ENCODE results near the gene MEGF11.

MEGF11 gene

DNA sequence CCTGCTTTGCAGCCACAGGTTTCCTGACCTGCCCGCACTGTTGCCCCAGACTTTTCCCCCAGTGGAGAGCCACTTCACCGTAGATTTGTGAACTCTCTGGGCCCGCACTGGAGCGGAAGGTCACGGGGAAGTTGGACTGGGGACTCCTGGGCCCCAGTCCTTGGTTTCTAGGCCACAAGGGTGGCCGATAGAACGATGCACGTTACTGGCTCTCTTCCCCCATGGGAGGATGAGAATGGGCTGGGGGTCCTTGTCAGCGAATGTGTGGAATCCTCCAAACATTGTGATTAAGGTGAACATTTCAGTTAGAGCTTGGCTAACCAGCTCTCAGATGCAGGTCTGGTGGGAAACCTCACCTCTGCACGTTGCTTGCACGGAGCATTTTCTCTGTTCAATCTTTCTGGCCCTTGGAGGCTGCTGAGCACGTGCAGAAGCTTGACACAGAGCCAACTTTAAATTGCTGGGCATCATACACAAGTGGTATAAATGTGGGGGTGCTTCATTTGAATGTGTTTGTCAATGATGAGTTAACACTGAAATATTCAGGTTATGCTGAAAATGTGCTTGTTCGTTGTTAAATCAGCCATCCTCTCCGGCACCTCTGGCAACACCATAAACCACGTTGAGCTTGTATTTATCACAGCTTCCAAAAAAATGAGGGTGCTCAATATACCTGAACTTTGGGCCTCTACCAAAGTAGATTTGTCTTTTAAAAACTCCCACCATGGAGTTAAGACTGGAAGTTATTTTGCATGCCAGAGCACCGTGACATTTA, 40.8 kb upstream of the MEGF11 start:
- no peaks in the 10 kb centered on the region for H3K9me3 Mint-ChIP-seq
- H3K4me3 Mint-ChIP-seq: peak overlapping the region; percentile 84 to 94 (median 93)
- H3K27ac Mint-ChIP-seq: peak overlapping the region; percentile 98
- H3K27me3 Mint-ChIP-seq (ENCODE audit: low read depth): peaks cover 4% of the 10 kb centered on the region
- H3K36me3 Mint-ChIP-seq (ENCODE audit: low read depth): peaks cover 17% of the 10 kb centered on the region
- peaks cover 37% of the 10 kb centered on the region for H3K4me1 Mint-ChIP-seq
- TF ChIP-seq, protein P1, sequence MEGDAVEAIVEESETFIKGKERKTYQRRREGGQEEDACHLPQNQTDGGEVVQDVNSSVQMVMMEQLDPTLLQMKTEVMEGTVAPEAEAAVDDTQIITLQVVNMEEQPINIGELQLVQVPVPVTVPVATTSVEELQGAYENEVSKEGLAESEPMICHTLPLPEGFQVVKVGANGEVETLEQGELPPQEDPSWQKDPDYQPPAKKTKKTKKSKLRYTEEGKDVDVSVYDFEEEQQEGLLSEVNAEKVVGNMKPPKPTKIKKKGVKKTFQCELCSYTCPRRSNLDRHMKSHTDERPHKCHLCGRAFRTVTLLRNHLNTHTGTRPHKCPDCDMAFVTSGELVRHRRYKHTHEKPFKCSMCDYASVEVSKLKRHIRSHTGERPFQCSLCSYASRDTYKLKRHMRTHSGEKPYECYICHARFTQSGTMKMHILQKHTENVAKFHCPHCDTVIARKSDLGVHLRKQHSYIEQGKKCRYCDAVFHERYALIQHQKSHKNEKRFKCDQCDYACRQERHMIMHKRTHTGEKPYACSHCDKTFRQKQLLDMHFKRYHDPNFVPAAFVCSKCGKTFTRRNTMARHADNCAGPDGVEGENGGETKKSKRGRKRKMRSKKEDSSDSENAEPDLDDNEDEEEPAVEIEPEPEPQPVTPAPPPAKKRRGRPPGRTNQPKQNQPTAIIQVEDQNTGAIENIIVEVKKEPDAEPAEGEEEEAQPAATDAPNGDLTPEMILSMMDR (IDR thresholded peaks at IDR 0.05; ENCODE audit: unreplicated experiment in 3 of 3): no peak

DNA sequence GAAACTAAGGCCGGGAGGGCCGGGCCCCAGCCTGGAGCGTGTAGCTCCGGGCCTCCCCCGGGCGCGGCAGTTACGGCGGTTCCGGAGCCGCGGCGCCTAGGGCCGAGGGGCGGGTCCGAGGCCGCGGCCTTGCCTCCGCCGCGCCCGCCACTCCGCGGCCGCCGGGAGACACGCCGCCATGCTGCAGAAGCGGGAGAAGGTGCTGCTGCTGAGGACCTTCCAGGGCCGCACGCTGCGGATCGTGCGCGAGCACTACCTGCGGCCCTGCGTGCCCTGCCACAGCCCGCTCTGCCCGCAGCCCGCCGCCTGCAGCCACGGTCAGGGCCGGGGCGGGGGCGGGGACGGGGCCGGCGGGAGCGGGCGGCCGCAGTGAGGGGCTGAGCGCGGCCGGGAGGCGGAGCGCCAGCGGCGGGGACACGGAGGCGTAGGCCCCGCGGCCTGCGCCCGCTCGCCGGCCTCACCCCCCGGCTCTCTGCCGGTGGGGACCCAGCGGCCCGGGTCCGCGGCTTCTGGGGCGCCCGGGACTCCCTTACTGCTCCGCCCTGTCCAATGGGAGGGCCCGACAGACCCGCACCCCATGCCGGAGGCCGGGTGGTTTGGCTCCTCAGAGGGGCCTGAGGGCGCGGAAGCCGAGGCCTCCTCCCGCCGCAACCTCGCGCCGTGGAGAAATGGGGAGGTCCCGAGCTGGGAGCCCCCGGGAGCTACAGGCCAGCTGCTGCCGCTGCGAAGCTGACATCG, 40.0 kb upstream of the MEGF11 start, which contains the start of gene DIS3L:
Gene DIS3L (plus strand): TSS at position 150 of the 738 bp plus-strand sequence. CDS start 29 bp downstream, at position 179.
- peak within 1 kb of the TSS; percentile 84 to 94 (median 93) for H3K4me3 Mint-ChIP-seq
- TF ChIP-seq, protein P1 (IDR thresholded peaks at IDR 0.05; ENCODE audit: unreplicated experiment in 3 of 3): no peak
- H3K4me1 Mint-ChIP-seq: peaks cover 38% of the 10 kb centered on the region
- H3K36me3 Mint-ChIP-seq (ENCODE audit: low read depth): peaks cover 11% of the 10 kb centered on the region
- H3K27me3 Mint-ChIP-seq (ENCODE audit: low read depth): peaks cover under 1% of the 10 kb centered on the region
- H3K9me3 Mint-ChIP-seq: no peaks in the 10 kb centered on the region
- H3K27ac Mint-ChIP-seq: peak within 1 kb of the TSS; percentile 98

DNA sequence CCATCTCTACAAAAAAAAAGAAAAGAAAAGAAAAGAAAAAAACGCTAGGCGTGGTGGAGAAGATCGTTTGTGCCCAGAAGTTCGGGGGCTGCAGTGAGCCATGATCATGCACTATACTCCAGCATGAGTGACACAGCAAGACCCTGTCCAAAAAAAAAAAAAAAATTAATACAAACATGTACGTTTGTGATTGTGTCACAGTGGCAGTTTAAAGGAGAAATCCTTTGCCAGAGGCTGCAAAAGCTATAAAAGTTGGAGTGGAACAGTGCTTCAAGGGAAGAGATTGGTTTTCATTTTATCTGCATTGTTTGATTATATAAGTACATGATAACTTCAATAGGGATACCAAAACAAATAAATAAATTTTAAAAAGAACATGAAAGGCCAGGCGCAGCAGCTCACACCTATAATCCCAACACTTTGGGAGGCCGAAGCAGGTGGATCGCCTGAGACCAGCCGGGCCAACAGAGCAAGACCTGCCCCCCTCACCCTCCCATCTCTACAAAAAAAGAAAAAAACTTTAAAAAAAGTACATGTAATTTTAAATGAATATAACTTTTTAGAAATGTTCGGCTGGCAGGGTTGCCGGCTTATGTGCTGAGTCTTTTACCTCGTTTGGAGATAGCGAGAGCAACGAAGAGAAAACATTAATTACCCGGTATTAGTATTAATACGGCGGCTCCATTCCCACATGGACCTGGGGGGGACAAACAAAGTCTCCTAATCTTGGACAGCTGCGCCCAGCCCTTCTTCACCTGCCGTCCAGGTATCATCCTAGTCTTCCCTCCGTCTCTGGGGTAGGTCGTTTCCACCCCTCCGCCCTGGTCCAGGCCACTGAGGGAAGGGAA, 39.2 kb upstream of the MEGF11 start:
- H3K36me3 Mint-ChIP-seq (ENCODE audit: low read depth): peaks cover 8% of the 10 kb centered on the region
- H3K27me3 Mint-ChIP-seq (ENCODE audit: low read depth): no peaks in the 10 kb centered on the region
- peak overlapping the region; percentile 91 to 97 (median 95) for H3K27ac Mint-ChIP-seq
- H3K4me3 Mint-ChIP-seq: peak overlapping the region; percentile 80 to 91 (median 87)
- TF ChIP-seq, protein P1 (IDR thresholded peaks at IDR 0.05; ENCODE audit: unreplicated experiment in 3 of 3): no peak
- H3K4me1 Mint-ChIP-seq: peaks cover 37% of the 10 kb centered on the region
- no peaks in the 10 kb centered on the region for H3K9me3 Mint-ChIP-seq

DNA sequence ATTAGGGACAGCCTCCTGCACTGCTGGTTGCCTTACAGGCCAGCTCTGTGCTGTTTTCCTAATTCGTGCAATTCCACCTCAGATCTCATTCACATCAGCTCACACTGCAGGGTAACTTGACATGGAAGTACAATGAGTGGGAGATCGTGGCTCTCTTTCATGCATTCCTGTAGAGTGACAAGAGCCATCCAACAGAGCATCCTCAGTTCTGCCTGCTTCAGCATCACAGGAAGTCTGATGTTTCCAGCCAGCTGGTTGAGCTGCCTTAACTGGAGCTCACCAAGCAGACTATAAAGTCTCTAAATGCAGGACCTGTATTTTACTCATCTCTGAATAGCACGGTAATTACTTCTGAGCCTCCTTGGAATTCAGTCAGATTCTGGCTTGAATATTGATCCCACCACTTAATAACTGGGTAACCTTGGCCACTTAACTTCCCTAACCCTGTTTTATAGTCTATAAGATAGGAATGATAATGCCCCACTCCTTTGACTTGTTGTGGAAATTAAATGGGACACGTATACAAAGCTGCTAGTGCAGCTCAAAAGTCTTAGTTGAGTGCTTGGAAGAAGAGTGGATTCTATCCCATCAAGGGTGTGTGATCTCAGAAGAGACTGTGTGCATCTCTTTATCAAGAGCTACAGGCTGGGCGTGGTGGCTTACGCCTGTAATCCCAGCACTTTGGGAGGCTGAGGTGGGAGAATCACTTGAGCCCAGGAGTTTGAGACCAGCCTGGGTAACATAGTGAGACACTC, 38.4 kb upstream of the MEGF11 start:
- H3K9me3 Mint-ChIP-seq: no peaks in the 10 kb centered on the region
- TF ChIP-seq, protein P1 (IDR thresholded peaks at IDR 0.05; ENCODE audit: unreplicated experiment in 3 of 3): no peak
- H3K36me3 Mint-ChIP-seq (ENCODE audit: low read depth): peaks cover 4% of the 10 kb centered on the region
- peak overlapping the region; percentile 80 to 91 (median 87) for H3K4me3 Mint-ChIP-seq
- peak overlapping the region; percentile 91 to 97 (median 95) for H3K27ac Mint-ChIP-seq
- no peaks in the 10 kb centered on the region for H3K27me3 Mint-ChIP-seq (ENCODE audit: low read depth)
- H3K4me1 Mint-ChIP-seq: peaks cover 40% of the 10 kb centered on the region

DNA sequence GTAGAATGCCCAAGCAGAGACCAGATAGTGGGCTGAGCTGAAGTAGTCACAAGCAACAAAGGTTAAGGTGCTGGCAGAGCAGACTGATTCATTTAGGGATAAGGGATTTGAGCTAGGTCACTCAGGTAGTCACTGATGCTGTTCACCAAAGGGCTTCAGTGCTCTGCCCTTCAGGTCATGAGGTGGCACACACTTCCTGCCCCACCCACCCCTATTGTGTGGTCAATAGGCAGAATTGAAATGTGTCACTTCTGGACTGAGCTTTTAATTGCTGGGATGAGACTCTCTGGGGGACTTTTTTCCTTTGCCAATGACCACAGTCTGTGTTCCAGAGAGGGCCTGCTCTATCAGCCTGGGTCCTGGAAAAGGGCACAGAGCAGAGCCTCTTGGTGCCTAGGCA, 37.0 kb upstream of the MEGF11 start:
- Mint-ChIP-seq H3K9me3 (no peaks in the 10 kb centered on the region), H3K27ac (peak overlapping the region in 1 of 3 experiments; percentile 37), H3K4me1 (peaks cover 37% of the 10 kb centered on the region), H3K4me3 (peak overlapping the region; percentile 4 to 53 (median 26)), H3K36me3 (ENCODE audit: low read depth) (no peaks in the 10 kb centered on the region), H3K27me3 (ENCODE audit: low read depth) (no peaks in the 10 kb centered on the region)
- TF ChIP-seq, protein P1 (IDR thresholded peaks at IDR 0.05; ENCODE audit: unreplicated experiment in 3 of 3): no peak
